HEK293 (cell line): ENCODE measurements around the gene ARAP1.

Experiments
- ZNF10 ChIP-seq: fragments of 450-650 bp; formaldehyde crosslinking; IDR thresholded peaks from 2 replicates; pipeline ENCODE4 v1.5.1; 2017; ENCODE audit warnings: missing biosample characterization, missing genetic modification characterization
- ZNF423 ChIP-seq: fragments of 450-650 bp; formaldehyde crosslinking; IDR thresholded peaks from 2 replicates; pipeline ENCODE4 v1.5.1; 2016; ENCODE audit warnings: missing biosample characterization, missing genetic modification characterization
- ZNF473 ChIP-seq: fragments of 450-650 bp; formaldehyde crosslinking; IDR thresholded peaks from 2 replicates; pipeline ENCODE4 v1.5.1; 2017; ENCODE audit warnings: missing biosample characterization, missing genetic modification characterization
- TF ChIP-seq, protein P1 (sequence below): fragments of 450-650 bp; formaldehyde crosslinking; IDR thresholded peaks from 2 replicates; pipeline ENCODE4 v1.5.1; 2016; ENCODE audit warnings: missing biosample characterization, missing genetic modification characterization
- TF ChIP-seq, protein P2 (sequence below): fragments of 450-650 bp; formaldehyde crosslinking; IDR thresholded peaks from 2 replicates; pipeline ENCODE4 v1.5.1; 2016; ENCODE audit warnings: missing biosample characterization, missing genetic modification characterization

DNA sequence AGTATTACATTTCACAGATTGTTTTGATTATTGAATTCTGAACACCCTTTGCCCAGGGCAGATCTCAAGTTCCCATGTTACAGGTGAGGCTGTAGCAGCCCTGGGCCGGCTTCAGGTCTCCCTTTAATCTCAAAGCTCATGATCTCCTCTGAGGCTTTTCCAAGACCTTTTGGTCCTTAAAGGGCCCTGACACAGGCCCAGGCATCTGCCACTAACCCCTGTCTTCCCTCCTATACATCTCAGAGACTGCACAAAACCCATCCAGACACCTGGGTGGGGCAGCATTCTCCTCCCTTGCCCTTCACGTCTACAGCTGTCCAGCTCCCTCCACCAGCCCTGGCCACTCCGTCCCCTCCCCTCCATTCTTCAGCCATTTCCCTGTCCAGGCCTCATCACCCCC lies 115.8 kb downstream of the ARAP1 start:
- TF ChIP-seq, protein P1, sequence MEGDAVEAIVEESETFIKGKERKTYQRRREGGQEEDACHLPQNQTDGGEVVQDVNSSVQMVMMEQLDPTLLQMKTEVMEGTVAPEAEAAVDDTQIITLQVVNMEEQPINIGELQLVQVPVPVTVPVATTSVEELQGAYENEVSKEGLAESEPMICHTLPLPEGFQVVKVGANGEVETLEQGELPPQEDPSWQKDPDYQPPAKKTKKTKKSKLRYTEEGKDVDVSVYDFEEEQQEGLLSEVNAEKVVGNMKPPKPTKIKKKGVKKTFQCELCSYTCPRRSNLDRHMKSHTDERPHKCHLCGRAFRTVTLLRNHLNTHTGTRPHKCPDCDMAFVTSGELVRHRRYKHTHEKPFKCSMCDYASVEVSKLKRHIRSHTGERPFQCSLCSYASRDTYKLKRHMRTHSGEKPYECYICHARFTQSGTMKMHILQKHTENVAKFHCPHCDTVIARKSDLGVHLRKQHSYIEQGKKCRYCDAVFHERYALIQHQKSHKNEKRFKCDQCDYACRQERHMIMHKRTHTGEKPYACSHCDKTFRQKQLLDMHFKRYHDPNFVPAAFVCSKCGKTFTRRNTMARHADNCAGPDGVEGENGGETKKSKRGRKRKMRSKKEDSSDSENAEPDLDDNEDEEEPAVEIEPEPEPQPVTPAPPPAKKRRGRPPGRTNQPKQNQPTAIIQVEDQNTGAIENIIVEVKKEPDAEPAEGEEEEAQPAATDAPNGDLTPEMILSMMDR, result no peak
- no peak for TF ChIP-seq ZNF473 (tag by site-specific recombination)
- TF ChIP-seq ZNF10 (tag by site-specific recombination), result no peak
- TF ChIP-seq, protein P2, sequence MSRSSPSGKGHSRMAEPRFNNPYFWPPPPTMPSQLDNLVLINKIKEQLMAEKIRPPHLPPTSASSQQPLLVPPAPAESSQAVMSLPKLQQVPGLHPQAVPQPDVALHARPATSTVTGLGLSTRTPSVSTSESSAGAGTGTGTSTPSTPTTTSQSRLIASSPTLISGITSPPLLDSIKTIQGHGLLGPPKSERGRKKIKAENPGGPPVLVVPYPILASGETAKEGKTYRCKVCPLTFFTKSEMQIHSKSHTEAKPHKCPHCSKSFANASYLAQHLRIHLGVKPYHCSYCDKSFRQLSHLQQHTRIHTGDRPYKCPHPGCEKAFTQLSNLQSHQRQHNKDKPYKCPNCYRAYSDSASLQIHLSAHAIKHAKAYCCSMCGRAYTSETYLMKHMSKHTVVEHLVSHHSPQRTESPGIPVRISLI (tag by site-specific recombination), result no peak
- TF ChIP-seq ZNF423 (tag by site-specific recombination), result no peak
